ENCODE measurements around the gene HNMT.

Gene HNMT

GRCh38 chr2:138063181-138063580, 98.9 kb downstream of the HNMT start:
- no CpG with 5 or more reads among the region's 2 CpGs for WGBS (ENCODE audit: extremely low coverage, insufficient coverage, low lambda C conversion rate)
- H3K9ac ChIP-seq (ENCODE audit: low read length): no peak overlapping the region
- no peak overlapping the region for H4K8ac ChIP-seq (ENCODE audit: low read depth, low read length)
- DNase-seq: no peak
- no peaks in the 10 kb centered on the region for H3K79me1 ChIP-seq (ENCODE audit: low read length)
- no peak overlapping the region for H4K5ac ChIP-seq (ENCODE audit: low read length)
- no peaks in the 10 kb centered on the region for H3K36me3 ChIP-seq (ENCODE audit: control insufficient read depth, insufficient read depth, low read length)
- H2BK5ac ChIP-seq (ENCODE audit: low read length): no peak overlapping the region
- H3K4me2 ChIP-seq (ENCODE audit: low read length): no peak overlapping the region
- no peak overlapping the region for H3K56ac ChIP-seq (ENCODE audit: low read length)
- no peak overlapping the region for H2AK5ac ChIP-seq (ENCODE audit: low read length)
- no peak overlapping the region for H3K23ac ChIP-seq (ENCODE audit: low read length)
- no peak overlapping the region for H3K27ac ChIP-seq (ENCODE audit: low read depth, low read length)
- no peak overlapping the region for H3K18ac ChIP-seq (ENCODE audit: low read length)
- peaks cover 5% of the 10 kb centered on the region for H3K27me3 ChIP-seq (ENCODE audit: insufficient read depth, low read length, poor library complexity)
- no peaks in the 10 kb centered on the region for H3K79me2 ChIP-seq (ENCODE audit: control insufficient read depth, insufficient read depth, low read length)
- H2BK15ac ChIP-seq (replicated peaks; ENCODE audit: low read depth): no peak overlapping the region
- H3K4me1 ChIP-seq (ENCODE audit: control insufficient read depth, low read depth, low read length): no peaks in the 10 kb centered on the region
- no peak overlapping the region for H3K4me3 ChIP-seq (ENCODE audit: low read length)
- H2BK120ac ChIP-seq (ENCODE audit: low read depth, low read length): no peak overlapping the region
- no peak overlapping the region for H3K4ac ChIP-seq (ENCODE audit: low read depth, low read length)
